Right renal cortex interstitium (tissue), 3 donors: ENCODE results near the gene BCOR. TPM values are rescaled to one million over a fixed set of nuclear protein-coding genes. Genes with fewer than 3 reads are reported as not detected.

ENCODE experiments used
- DNase-seq, 3 donors: peaks; one replicate each; pipeline ENCODE4 v3.0.0-alpha.2; 2013; ENCODE audit warnings: low read depth in 3 of 3, low spot score in 2 of 3
- polyA plus RNA-seq, 3 donors: library from polyadenylated mRNA; unstranded; fragments of 120-200 nt; gene quantifications; one replicate each; pipeline ENCODE4 v1.2.1, GENCODE V29; 2013; ENCODE audit not compliant: insufficient read length in 3 of 3

BCOR gene
- polyA plus RNA-seq, 3 donors, result 47.3 to 57.7 (median 47.9) TPM

DNA sequence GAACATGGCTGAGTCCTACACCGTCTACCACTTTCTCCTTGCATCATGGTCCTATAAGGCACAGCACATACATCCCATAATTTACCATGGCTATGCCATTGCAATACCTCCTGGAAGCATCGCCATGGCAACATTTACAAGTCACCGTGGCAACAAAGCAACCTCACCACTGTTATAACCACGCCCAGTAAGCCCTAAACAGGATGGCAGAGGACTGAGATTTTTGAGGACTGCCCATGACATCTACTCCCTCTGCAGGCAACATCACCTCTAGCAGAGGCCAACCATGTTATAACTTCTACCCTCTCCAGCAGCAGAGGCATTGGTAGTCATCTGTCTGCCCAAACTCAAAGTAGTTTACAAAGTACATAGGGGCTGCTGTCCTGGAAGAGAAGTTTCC, 29.7 kb downstream of the BCOR start:
- no peak for DNase-seq

DNA sequence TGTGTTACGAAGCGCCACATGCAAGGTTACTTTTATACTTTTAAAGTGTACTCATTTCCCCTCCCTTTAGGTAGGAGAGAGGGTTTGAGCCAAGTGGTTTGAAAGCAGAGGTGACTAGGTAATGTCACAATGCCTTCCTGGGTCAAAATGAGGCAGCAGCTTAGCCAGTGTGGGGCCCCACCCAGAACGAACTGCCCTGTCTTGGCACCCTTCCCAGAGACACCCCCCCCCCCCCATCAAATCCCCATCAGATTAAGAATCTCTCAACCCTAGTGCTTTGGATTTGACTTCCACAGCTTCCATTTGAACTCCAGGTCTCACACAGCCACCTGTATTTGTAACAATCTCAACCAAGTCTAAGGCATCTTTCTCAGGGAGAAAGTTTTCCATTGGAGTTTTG, 31.1 kb downstream of the BCOR start:
- DNase-seq, result no peak

GRCh38 chrX:40065296-40066046, 32.3 kb downstream of the BCOR start:
- DNase-seq, result no peak

DNA sequence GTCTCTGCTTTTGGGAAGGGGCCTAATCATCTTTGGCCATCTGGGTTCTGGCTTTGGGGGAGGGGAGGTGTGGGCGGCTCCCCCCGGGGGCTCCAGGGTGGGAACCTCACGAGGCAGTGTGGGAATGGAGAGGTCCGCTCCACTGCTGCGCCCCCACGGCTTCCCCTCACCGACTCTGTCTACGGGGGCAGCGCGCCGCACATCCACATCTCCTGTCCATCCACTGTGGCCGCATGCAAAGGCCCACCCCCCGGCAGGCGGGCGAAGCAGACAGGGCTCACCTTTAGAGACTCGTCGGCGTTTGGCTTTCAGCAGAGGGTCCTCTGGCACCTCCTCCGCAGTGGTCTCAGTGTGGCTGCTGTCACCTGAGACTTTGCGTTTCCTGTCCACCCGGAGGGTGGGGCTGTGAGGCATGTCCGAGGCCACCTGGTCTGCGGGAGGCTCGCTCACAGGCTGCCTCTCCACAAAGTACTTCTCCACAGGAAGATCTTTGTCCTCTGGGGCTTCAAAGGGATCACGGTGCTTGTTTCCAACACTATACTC, 33.6 kb downstream of the BCOR start:
- DNase-seq, result no peak

GRCh38 chrX:40063555-40063954, 34.2 kb downstream of the BCOR start:
- no peak for DNase-seq

DNA sequence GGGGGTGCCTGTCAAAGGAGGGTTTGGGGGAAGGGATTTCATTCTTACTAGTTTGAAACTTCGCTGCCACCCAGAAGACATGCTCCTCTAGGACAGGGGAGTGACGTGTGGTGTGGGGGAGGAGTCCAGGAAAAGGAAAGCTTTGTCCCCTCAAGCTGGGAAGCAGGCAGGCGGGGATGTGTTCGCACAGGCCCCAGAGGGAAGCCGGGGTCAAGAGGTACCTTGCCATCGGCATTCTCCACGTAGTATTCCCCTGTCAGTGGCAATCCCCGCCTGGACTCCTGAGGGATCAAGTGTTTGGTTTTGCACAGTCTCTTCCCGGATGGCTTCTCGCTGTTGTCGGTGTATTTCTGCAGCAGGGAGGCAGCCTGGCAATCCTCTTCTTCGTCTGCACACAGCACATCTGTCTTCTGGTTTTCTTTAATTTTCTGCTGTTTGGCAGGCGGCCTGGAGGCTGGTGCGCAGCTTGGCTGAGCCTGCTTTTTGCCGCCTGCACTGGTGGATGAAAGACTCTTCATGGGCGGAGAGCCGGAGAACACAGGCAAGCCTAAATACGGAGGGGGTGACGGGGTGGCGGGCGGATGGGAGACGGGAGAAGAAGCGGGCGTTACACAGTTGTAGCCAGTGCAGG, 35.1 kb downstream of the BCOR start:
- DNase-seq, result no peak

- no peak for DNase-seq
Measured at GRCh38 chrX:40061871-40062524, 35.8 kb downstream of the BCOR start.

GRCh38 chrX:40061005-40061404, 36.8 kb downstream of the BCOR start:
- no peak for DNase-seq

- no peak for DNase-seq
Measured at GRCh38 chrX:40060356-40060845, 37.4 kb downstream of the BCOR start.

GRCh38 chrX:40058719-40059118, 39.0 kb downstream of the BCOR start:
- no peak for DNase-seq

DNA sequence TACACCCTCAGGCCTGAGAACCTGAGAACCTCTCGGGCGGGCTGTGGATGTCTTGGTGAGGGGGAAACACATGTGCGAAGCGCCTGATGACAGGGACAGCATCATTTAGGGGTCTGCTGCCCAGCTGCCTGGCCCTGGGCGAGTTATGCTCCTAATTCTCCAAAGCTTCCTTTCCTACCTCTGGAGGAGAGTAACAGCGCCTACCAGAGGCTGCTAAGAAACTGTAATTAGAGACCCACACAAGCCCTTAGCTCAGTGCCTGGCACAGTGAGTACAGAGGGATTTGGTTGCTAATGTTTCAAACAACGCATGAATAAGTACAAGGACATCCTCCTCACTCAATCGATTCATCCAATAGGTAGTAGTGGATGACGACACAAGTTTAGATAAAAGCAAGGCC, 40.4 kb downstream of the BCOR start:
- no peak for DNase-seq

DNA sequence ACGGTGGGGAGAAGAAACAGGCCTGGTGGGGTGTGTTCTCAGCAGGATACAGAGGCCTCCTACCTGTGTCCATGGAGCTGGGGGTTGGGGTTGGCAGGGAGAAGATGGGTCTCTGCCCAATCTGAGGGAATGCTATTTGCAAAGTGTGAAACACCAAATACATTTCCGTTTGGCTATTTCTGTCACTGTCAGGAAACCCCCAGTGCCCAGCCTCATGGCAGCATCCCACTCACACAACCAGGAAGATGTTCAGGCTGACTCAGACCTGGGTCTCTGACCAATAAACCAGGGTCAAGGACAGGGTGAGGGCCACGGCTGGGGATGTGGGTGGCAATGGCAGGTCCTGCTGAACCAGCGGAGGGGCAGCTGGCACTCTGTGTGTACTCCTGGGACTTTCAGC, 41.3 kb downstream of the BCOR start:
- no peak for DNase-seq

GRCh38 chrX:40055495-40055894, 42.3 kb downstream of the BCOR start:
- DNase-seq, result no peak

DNA sequence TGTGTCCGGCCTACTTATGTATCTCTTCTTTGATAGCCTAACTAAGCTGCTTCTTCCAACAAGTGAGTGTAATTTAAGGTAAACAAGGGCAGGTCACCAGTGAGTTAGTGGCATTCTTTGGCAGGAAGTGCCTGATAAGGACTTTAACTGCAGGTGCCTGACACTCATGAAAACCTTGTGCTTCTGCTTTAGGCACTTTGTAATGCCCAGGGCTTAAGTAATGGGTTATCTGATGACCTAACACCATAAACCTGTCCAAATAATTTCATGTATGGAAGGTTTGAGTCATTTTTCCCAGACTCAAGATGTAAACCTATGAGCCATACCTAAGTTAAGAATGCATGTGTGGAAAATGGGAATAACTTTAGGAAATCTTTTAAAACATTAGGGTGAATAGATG, 43.0 kb downstream of the BCOR start:
- no peak for DNase-seq

DNA sequence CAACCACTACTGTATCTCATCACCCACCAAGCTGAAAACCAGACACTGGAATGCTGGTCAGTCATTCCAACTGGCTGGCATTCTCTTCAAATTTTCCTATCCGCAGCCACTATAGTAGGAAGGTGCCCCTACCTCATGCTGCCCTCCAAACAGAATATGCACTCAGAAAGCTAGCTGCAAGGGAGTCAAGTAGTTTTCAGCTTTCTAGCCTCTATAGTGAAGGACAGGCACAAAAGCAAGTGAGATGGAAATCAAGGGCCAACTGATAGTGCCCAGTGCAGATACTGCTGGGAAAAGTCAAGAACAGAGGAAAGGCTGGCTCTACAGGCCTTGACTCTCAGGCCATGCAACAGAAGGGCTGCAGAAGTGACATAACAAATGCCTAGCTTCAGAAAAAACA, 47.2 kb downstream of the BCOR start:
- DNase-seq, result no peak

DNA sequence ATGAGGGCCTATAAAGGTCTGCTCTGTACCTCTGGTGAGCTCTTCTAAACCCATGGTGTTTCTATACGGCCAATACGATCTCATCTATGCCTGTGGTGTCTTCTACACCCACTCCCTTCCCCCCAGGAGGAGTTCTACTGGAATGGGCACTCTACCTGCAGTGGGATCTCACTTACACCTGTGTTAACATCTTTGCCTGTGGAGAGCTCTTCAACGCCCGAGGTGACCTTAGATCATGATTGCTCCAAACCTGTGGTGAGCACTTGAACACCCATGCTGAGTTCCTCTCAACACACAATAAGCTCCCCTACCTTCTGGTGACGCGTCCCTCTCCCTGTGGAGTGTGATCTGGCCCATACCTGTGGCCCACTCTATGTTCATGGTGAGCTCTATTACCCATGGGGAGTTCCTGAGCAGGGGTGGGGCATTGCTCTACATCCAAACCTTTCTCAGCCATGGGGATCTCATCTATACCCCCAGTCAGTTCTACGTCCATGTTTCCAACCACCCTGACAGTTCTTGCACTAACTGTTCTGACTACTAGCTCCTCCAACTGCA, 48.6 kb downstream of the BCOR start:
- DNase-seq, result no peak

DNA sequence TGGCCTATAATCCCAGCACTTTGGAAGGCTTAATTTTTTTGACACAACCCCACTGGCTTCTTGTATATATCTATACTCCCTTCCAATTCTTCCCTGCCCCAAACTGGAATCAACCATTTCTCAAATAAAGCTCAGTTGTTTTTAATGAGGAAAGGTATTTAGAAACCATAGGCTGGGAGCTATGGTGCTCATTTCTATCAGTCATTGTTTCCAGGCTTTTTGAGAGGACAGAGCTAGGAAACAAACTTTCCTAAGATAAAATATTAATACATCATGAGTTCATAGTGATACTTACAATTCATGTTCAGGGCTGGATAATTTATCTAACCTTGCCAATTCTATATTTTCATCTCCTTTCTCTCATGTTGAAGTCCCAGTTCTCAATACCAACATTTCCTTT, 50.3 kb downstream of the BCOR start:
- DNase-seq, result no peak

- no peak for DNase-seq
Measured at GRCh38 chrX:40043895-40044294, 53.9 kb downstream of the BCOR start.

DNA sequence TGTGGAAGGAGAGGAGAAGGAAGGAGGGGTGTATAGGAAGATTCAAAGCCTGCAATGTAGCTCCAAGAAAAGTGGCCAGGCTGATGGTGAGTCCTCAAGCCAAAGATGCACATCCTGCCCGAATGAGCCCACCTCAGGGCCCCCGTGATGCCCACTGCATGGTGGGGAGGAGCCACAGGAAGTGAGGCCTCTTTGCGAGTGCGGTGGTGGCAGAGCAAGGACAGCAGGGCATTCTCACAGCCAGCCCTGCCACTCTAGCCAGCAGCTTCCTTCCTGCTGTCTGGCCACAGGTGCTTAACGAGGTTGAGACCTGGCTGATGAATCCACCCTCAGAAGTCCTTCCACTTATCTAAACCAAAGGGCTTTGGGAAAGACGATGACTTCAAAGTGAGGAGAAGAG, 55.8 kb downstream of the BCOR start:
- no peak for DNase-seq

GRCh38 chrX:40040686-40041461, 56.9 kb downstream of the BCOR start:
- no peak for DNase-seq

DNA sequence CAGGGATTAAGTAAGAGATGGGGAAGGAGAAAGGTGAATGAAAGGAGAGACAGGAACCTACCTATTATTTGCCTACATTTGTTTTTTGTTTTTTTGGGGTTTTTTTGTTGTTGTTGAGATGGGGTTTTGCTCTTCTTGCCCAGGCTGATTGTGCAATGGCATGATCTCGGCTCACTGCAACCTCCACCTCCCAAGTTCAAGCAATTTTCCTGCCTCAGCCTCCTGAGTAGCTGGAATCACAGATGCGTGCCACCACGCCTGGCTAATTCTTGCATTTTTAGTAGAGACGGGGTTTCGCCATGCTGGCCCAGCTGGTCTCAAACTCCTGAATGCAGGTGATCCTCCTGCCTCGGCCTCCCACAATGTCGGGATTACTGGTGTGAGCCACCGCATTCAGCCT, 57.9 kb downstream of the BCOR start:
- DNase-seq, result no peak
